HEK293 (cell line): ENCODE results near the gene AGAP5.

ENCODE experiments used
- AEBP2 ChIP-seq: fragments of 450-650 bp; formaldehyde crosslinking; IDR thresholded peaks from 2 replicates; pipeline ENCODE4 v1.5.1; 2016; ENCODE audit warnings: missing biosample characterization, missing genetic modification characterization, borderline replicate concordance
- BCL11B ChIP-seq: fragments of 450-650 bp; formaldehyde crosslinking; IDR thresholded peaks from 2 replicates; pipeline ENCODE4 v1.5.1; 2016; ENCODE audit warnings: low read depth, missing biosample characterization, missing genetic modification characterization
- GLIS1 ChIP-seq: fragments of 450-650 bp; formaldehyde crosslinking; IDR thresholded peaks from 2 replicates; pipeline ENCODE4 v1.5.1; 2016; ENCODE audit warnings: missing biosample characterization, missing genetic modification characterization
- HOXD13 ChIP-seq: sonication (generic); formaldehyde crosslinking; IDR thresholded peaks from 2 replicates; pipeline ENCODE4 v1.8.0; 2022; ENCODE audit warnings: missing genetic modification reagents, borderline replicate concordance
- KLF10 ChIP-seq: fragments of 450-650 bp; IDR thresholded peaks from 2 replicates; pipeline ENCODE4 v1.5.1; 2018; ENCODE audit warnings: missing biosample characterization, mild to moderate bottlenecking, missing genetic modification characterization
- KLF16 ChIP-seq: fragments of 450-650 bp; formaldehyde crosslinking; IDR thresholded peaks from 2 replicates; pipeline ENCODE4 v1.5.1; 2017; ENCODE audit warnings: missing biosample characterization, missing genetic modification characterization
- PATZ1 ChIP-seq: fragments of 450-650 bp; formaldehyde crosslinking; IDR thresholded peaks from 2 replicates; pipeline ENCODE4 v1.5.1; 2016; ENCODE audit warnings: missing biosample characterization, missing genetic modification characterization
- SP7 ChIP-seq: fragments of 450-650 bp; formaldehyde crosslinking; IDR thresholded peaks from 2 replicates; pipeline ENCODE4 v1.5.1; 2016; ENCODE audit warnings: missing biosample characterization, missing genetic modification characterization
- YY1 ChIP-seq: fragments of 450-650 bp; formaldehyde crosslinking; IDR thresholded peaks from 2 replicates; pipeline ENCODE4 v1.5.1; 2018; ENCODE audit warnings: missing biosample characterization, missing genetic modification characterization
- ZBTB10 ChIP-seq: fragments of 450-650 bp; formaldehyde crosslinking; IDR thresholded peaks from 2 replicates; pipeline ENCODE4 v1.5.1; 2016; ENCODE audit warnings: missing biosample characterization, missing genetic modification characterization
- ZNF114 ChIP-seq: fragments of 450-650 bp; formaldehyde crosslinking; IDR thresholded peaks from 2 replicates; pipeline ENCODE4 v1.5.0; 2017; ENCODE audit warnings: missing biosample characterization, missing genetic modification characterization
- ZNF18 ChIP-seq: fragments of 450-650 bp; formaldehyde crosslinking; IDR thresholded peaks from 2 replicates; pipeline ENCODE4 v1.5.1; 2016; ENCODE audit warnings: missing biosample characterization, missing genetic modification characterization
- ZNF202 ChIP-seq: fragments of 450-650 bp; formaldehyde crosslinking; IDR thresholded peaks from 2 replicates; pipeline ENCODE4 v1.5.1; 2016; ENCODE audit warnings: missing biosample characterization, missing genetic modification characterization, borderline replicate concordance
- ZNF335 ChIP-seq: fragments of 450-650 bp; formaldehyde crosslinking; conservative IDR thresholded peaks from 2 replicates; pipeline ENCODE4 v1.5.1; 2016; ENCODE audit warnings: missing biosample characterization, missing genetic modification characterization
- ZNF354C ChIP-seq: fragments of 450-650 bp; formaldehyde crosslinking; IDR thresholded peaks from 2 replicates; pipeline ENCODE4 v1.5.1; 2016; ENCODE audit warnings: missing biosample characterization, missing genetic modification characterization, low read depth, borderline replicate concordance
- ZNF362 ChIP-seq: fragments of 450-650 bp; formaldehyde crosslinking; IDR thresholded peaks from 2 replicates; pipeline ENCODE4 v1.5.1; 2016; ENCODE audit warnings: missing biosample characterization, missing genetic modification characterization
- ZNF518A ChIP-seq: fragments of 450-650 bp; formaldehyde crosslinking; conservative IDR thresholded peaks from 2 replicates; pipeline ENCODE4 v1.5.1; 2016; ENCODE audit warnings: low read depth, missing biosample characterization, missing genetic modification characterization
- ZNF544 ChIP-seq: fragments of 450-650 bp; formaldehyde crosslinking; IDR thresholded peaks from 2 replicates; pipeline ENCODE4 v1.5.0; 2017; ENCODE audit warnings: missing biosample characterization, missing genetic modification characterization
- ZNF560 ChIP-seq: fragments of 450-650 bp; formaldehyde crosslinking; IDR thresholded peaks from 2 replicates; pipeline ENCODE4 v1.5.1; 2017; ENCODE audit warnings: missing biosample characterization, missing genetic modification characterization, borderline replicate concordance
- ZNF580 ChIP-seq: fragments of 450-650 bp; formaldehyde crosslinking; IDR thresholded peaks from 2 replicates; pipeline ENCODE4 v1.5.1; 2016; ENCODE audit warnings: missing biosample characterization, missing genetic modification characterization
- ZNF660 ChIP-seq: fragments of 450-650 bp; IDR thresholded peaks from 2 replicates; pipeline ENCODE4 v1.5.1; 2018; ENCODE audit warnings: missing biosample characterization, mild to moderate bottlenecking, missing genetic modification characterization
- ZNF768 ChIP-seq: fragments of 450-650 bp; formaldehyde crosslinking; IDR thresholded peaks from 2 replicates; pipeline ENCODE4 v1.5.1; 2018; ENCODE audit warnings: missing biosample characterization, mild to moderate bottlenecking, missing genetic modification characterization

AGAP5 gene

GRCh38 chr10:73743905-73744663 lies 46.2 kb upstream of the AGAP5 start, which contains the start of gene SEC24C (continued):
- TF ChIP-seq ZNF544, result no peak
- no peak for TF ChIP-seq ZNF202 (tag by site-specific recombination)
- peak; percentile 64; the same call in 1 of the 2 replicates for TF ChIP-seq ZNF18
- TF ChIP-seq SP7 (tag by site-specific recombination), result peak; percentile 74
- TF ChIP-seq ZNF362 (tag by site-specific recombination), result peak; percentile 80; the same call in 1 of the 2 replicates
- TF ChIP-seq GLIS1 (tag by site-specific recombination), result peak; percentile 60
- TF ChIP-seq YY1 (tag by site-specific recombination), result peak; percentile 96
- TF ChIP-seq BCL11B (tag by site-specific recombination), result peak; percentile 77
- TF ChIP-seq ZNF518A (tag by site-specific recombination), result peak; percentile 98
- TF ChIP-seq ZNF335 (tag by site-specific recombination), result peak; percentile 97
- peak; percentile 68 for TF ChIP-seq KLF16 (tag by site-specific recombination)
- TF ChIP-seq KLF10 (tag by site-specific recombination), result no peak
- TF ChIP-seq AEBP2 (tag by site-specific recombination), result no peak
- peak; percentile 82 for TF ChIP-seq ZNF660 (tag by site-specific recombination)
- peak; percentile 99 for TF ChIP-seq PATZ1 (tag by site-specific recombination)
- no peak for TF ChIP-seq ZNF560
- peak; percentile 75 for TF ChIP-seq ZNF580 (tag by site-specific recombination)
- TF ChIP-seq HOXD13, result no peak
- TF ChIP-seq ZNF114 (tag by site-specific recombination), result no peak
- peak; percentile 60; the same call in 1 of the 2 replicates for TF ChIP-seq ZBTB10
- no peak for TF ChIP-seq ZNF354C
- TF ChIP-seq ZNF768 (tag by site-specific recombination), result no peak
